Activated T-cell treated with anti-CD3 and anti-CD28 coated beads for 4 hours (primary cell): Measurements from ENCODE around the gene ELMO2.

Experiments used
- DNase-seq: peaks from one replicate; pipeline ENCODE4 v3.0.0-alpha.2; 2020

Gene ELMO2

GRCh38 chr20:46366826-46367225, 39.6 kb downstream of the ELMO2 start:
- DNase-seq, result no peak

- no peak for DNase-seq
These were observed 40.8 kb downstream of the ELMO2 start for GRCh38 chr20:46365487-46366220.

- no peak for DNase-seq
These were observed 41.5 kb downstream of the ELMO2 start for GRCh38 chr20:46364670-46365486.

- DNase-seq, result peak; percentile 84
These were observed 42.3 kb downstream of the ELMO2 start for GRCh38 chr20:46363874-46364669.

- DNase-seq, result no peak
These were observed 43.2 kb downstream of the ELMO2 start for GRCh38 chr20:46362921-46363867.

- DNase-seq, result no peak
These were observed 44.6 kb downstream of the ELMO2 start for GRCh38 chr20:46361811-46362210.

- DNase-seq, result no peak
These were observed 45.0 kb downstream of the ELMO2 start for GRCh38 chr20:46361381-46361780.

- no peak for DNase-seq
These were observed 47.1 kb downstream of the ELMO2 start for GRCh38 chr20:46359233-46359751.

GRCh38 chr20:46358346-46359058, 47.9 kb downstream of the ELMO2 start:
- no peak for DNase-seq

GRCh38 chr20:46357030-46357514, 49.3 kb downstream of the ELMO2 start:
- no peak for DNase-seq

- DNase-seq, result no peak
These were observed 50.0 kb downstream of the ELMO2 start for GRCh38 chr20:46356195-46357029.

- no peak for DNase-seq
These were observed 50.6 kb downstream of the ELMO2 start for GRCh38 chr20:46355778-46356177.

- no peak for DNase-seq
These were observed 51.3 kb downstream of the ELMO2 start for GRCh38 chr20:46354920-46355654.

- DNase-seq, result no peak
These were observed 52.2 kb downstream of the ELMO2 start for GRCh38 chr20:46354207-46354555.

GRCh38 chr20:46353500-46354206, 52.8 kb downstream of the ELMO2 start:
- no peak for DNase-seq

GRCh38 chr20:46352370-46352938, 54.0 kb downstream of the ELMO2 start:
- DNase-seq, result no peak

GRCh38 chr20:46351357-46352058, 54.9 kb downstream of the ELMO2 start:
- DNase-seq, result no peak

GRCh38 chr20:46350986-46351267, 55.5 kb downstream of the ELMO2 start:
- no peak for DNase-seq
